Hematopoietic multipotent progenitor cell (in vitro differentiated cells): ENCODE results near the gene GABBR1. TPM values are rescaled to one million over a fixed set of nuclear protein-coding genes. Genes with fewer than 3 reads are reported as not detected.

Experiments
- small RNA-seq: library from RNA; depleted of rRNA; stranded (forward); fragments of <200 nt; gene quantifications from one replicate; pipeline ENCODE3, GENCODE V24; 2012
- total RNA-seq: library from RNA; depleted of rRNA; stranded (reverse); fragments of >200 nt; gene quantifications from one replicate; pipeline ENCODE4 v1.2.3, GENCODE V29; 2012

Gene GABBR1
- total RNA-seq, 1 donor, result 19.1 TPM

Small RNA genes within 50 kb of the gene (small RNA-seq; reads per million reads assigned to genes)
- gene SNORD32B (not detected), gene SUMO2P1 (not detected), gene TMEM183AP1 (not detected)

Other genes starting within 250 kb of the GABBR1 start
- gene OR12D2, start 237.6 kb downstream of the GABBR1 start, total RNA-seq, result not detected
- gene OR12D1, start 218.3 kb downstream of the GABBR1 start, total RNA-seq, result not detected
- gene OR10C1, start 193.9 kb downstream of the GABBR1 start, total RNA-seq, result under 0.01 TPM
- not detected for gene OR11A1, start 176.1 kb downstream of the GABBR1 start, total RNA-seq
- not detected for gene OR2H1, start 176.0 kb downstream of the GABBR1 start, total RNA-seq
- not detected for gene MAS1L, start 145.2 kb downstream of the GABBR1 start, total RNA-seq
- gene UBD, start 73.5 kb downstream of the GABBR1 start, total RNA-seq, result not detected
- under 0.01 TPM for gene OR2H2, start 48.1 kb downstream of the GABBR1 start, total RNA-seq
- not detected for gene MOG, start 23.9 kb upstream of the GABBR1 start, total RNA-seq
- 1.9 TPM for gene ZFP57, start 48.0 kb upstream of the GABBR1 start, total RNA-seq
- gene HLA-F, start 90.3 kb upstream of the GABBR1 start, total RNA-seq, result 161 TPM
- not detected for gene HLA-G, start 194.6 kb upstream of the GABBR1 start, total RNA-seq